Measurements from ENCODE around the gene APOBEC3B. TPM values are rescaled to one million over a fixed set of nuclear protein-coding genes. Genes with fewer than 3 reads are reported as not detected.

APOBEC3B gene
- total and polyA plus RNA-seq, 9 of the 15 experiments (the other 6 are each of a cell fraction or from before 2014, with no cell fraction given) = 5.9 to 166 (median 43.2) TPM

- peak within 1 kb of the TSS; percentile 75 for H3K4me3 ChIP-seq
- ChIA-PET POLR2A (interaction anchor here (0.5 to 1.1 kb wide), 4 partner anchors 22 to 305 kb away, joined by 3 to 5 read pairs (median 3); partner anchors contain the start of gene RPL3), CTCF (ENCODE audit: low intra/inter-chr PET ratio) (no interaction called here)
- H3K9me1 ChIP-seq (ENCODE audit: control insufficient read depth, insufficient read depth, low read length) = peaks cover 2% of the 10 kb centered on the region
- peak; percentile 94 for ATAC-seq
- peak; percentile 99 for FAIRE-seq
- H4K20me1 ChIP-seq (replicated peaks; ENCODE audit: control insufficient read depth, insufficient read depth, low read length) = no peaks in the 10 kb centered on the region
- WGBS (ENCODE audit: insufficient coverage, low coverage, missing lambda C conversion rate) = 3% methylated on average over 12 of the region's 18 CpGs
- intact Hi-C loops (cut with micrococcal nuclease) (loop anchor here (2.0 to 10.0 kb wide), 3 partner anchors 51 to 142 kb away; partner anchors contain the start of gene CBX6), in situ Hi-C loops (cut with MboI) (loop anchor here (5.0 to 25.0 kb wide), 2 partner anchors 103 to 952 kb away; partner anchors contain the start of gene PICK1)
- H2AFZ ChIP-seq (ENCODE audit: low read depth, low read length) = peak within 1 kb of the TSS; percentile 82
- TSS peak; percentile 47 for BruUV-seq (replicated peaks)
- H3K4me2 ChIP-seq (ENCODE audit: insufficient read depth, low read length) = peak within 1 kb of the TSS; percentile 87
- DNase-seq (ENCODE audit: extremely low read depth in 1 of 4, low spot score in 3 of 4) = peak; percentile 74 to 94 (median 82)
- no peaks in the 10 kb centered on the region for H3K9me3 ChIP-seq (replicated peaks; ENCODE audit: control insufficient read depth, insufficient read depth, low read depth, low read length)
- H3K27me3 ChIP-seq (ENCODE audit: control insufficient read depth in 2 of 2, insufficient read depth in 2 of 2, low read length in 2 of 2) = no peaks in the 10 kb centered on the region
- peak within 1 kb of the TSS; percentile 73 to 93 for H3K9ac ChIP-seq (ENCODE audit: insufficient read depth in 1 of 2, low read depth in 2 of 2, low read length in 2 of 2)
- peaks cover 15 to 46% of the 10 kb centered on the region in 2 experiments; a peak in 4 of 5 replicates for H3K4me1 ChIP-seq (replicated peaks in 1 of 2; ENCODE audit: control insufficient read depth in 2 of 2, insufficient read depth in 2 of 2, low read length in 2 of 2)
- peaks cover 14% of the 10 kb centered on the region for H3K36me3 ChIP-seq (ENCODE audit: control insufficient read depth, insufficient read depth, low read length)
- peaks cover 35% of the 10 kb centered on the region for H3K79me2 ChIP-seq (ENCODE audit: control insufficient read depth, insufficient read depth, low read length)
- peak within 1 kb of the TSS; percentile 89 for H3K27ac ChIP-seq (ENCODE audit: extremely low read depth, low read depth, low read length)
- TF ChIP-seq HNRNPK (IDR thresholded peaks at IDR 0.05; ENCODE audit: low read depth, low read length, poor library complexity, severe bottlenecking) (no peak), TARDBP (IDR thresholded peaks at IDR 0.05) (no peak), ZNF280B (CRISPR knock-in tag; IDR thresholded peaks at IDR 0.05) (no peak), ZNF224 (CRISPR knock-in tag; IDR thresholded peaks at IDR 0.05) (no peak), TBP (optimal IDR thresholded peaks at IDR 0.05; ENCODE audit: low read depth, low read length) (peak; percentile 65), MECOM (CRISPR knock-in tag; IDR thresholded peaks at IDR 0.05) (no peak), RBM17 (IDR thresholded peaks at IDR 0.05; ENCODE audit: borderline replicate concordance, low read depth, low read length) (no peak), KLF1 (tag; IDR thresholded peaks at IDR 0.05) (no peak), BRF2 (IDR thresholded peaks at IDR 0.05; ENCODE audit: borderline replicate concordance, insufficient read depth, insufficient read length) (no peak), BCL6 (CRISPR knock-in tag; IDR thresholded peaks at IDR 0.05) (no peak), ZNF511 (CRISPR knock-in tag; IDR thresholded peaks at IDR 0.05) (0 out of 2 replicates have a peak, but pooled peaks have one; percentile 20), HMGXB4 (CRISPR knock-in tag; IDR thresholded peaks at IDR 0.05) (no peak), POLR2B (IDR thresholded peaks at IDR 0.05; ENCODE audit: low read depth, partially characterized antibody) (peak; percentile 50), ZKSCAN1 (IDR thresholded peaks at IDR 0.05; ENCODE audit: low read depth, low read length) (0 out of 2 replicates have a peak, but pooled peaks have one; percentile 22), NFE2 (IDR thresholded peaks at IDR 0.05; ENCODE audit: low read depth) (peak; percentile 2; the same call in 1 of the 2 replicates), HDAC3 (IDR thresholded peaks at IDR 0.05; ENCODE audit: borderline replicate concordance, partially characterized antibody) (peak; percentile 23), ZSCAN32 (CRISPR knock-in tag; IDR thresholded peaks at IDR 0.05) (no peak)
These were observed 32.0 kb downstream of the APOBEC3B start, which contains the start of gene APOBEC3C for GRCh38 chr22:39013942-39014722. Gene APOBEC3C, plus strand, starts transcription at chr22:39014257. Its CDS starts 106 bp downstream, at chr22:39014363.

Data from K562 (cell line).